NCI-H1417 treated with DMSO at 0.1 percent for 48 hours (cell line): Measurements from ENCODE around the gene TBC1D24.
"Not testable (repeated sequence)": the region's sequence is repeated elsewhere in the genome, so short reads cannot be mapped to it uniquely, and the experiment has no call there.

Experiments used
- DNase-seq: peaks from one replicate; lab custom pipeline; 2025; lab: John Stamatoyannopoulos, UW

The TBC1D24 gene

DNA sequence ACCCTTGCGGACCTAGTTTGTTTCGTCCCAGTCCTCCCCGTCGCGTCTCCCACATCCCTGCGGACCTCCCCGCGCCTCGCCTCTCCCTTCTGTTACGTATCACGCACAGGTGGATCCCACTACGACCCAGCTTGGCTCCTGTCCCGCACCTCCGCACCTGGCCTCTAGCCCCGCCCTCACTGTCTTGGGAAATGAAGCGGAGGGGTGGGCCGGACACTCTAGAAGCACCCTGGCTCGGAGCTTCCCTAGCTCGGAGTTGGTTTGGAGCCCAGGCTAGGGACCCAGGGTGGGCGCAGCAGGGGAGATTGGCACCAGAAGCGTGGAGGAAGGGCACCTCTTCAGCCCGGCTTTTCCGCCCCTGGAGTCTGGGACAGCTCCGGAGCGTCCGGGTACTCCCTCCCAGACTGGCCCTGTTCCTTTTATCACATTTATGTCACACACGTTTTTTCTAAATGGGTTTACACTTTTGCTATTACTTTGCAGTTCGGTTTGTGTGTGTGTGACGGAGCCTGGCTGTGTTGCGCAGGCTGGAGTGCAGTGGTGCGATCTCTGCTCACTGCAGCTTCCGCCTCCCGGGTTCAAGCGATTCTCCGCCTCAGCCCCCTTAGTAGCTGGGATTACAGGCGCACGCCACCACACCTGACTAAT, 57.7 kb downstream of the TBC1D24 start:
- DNase-seq = peak; percentile 1

DNA sequence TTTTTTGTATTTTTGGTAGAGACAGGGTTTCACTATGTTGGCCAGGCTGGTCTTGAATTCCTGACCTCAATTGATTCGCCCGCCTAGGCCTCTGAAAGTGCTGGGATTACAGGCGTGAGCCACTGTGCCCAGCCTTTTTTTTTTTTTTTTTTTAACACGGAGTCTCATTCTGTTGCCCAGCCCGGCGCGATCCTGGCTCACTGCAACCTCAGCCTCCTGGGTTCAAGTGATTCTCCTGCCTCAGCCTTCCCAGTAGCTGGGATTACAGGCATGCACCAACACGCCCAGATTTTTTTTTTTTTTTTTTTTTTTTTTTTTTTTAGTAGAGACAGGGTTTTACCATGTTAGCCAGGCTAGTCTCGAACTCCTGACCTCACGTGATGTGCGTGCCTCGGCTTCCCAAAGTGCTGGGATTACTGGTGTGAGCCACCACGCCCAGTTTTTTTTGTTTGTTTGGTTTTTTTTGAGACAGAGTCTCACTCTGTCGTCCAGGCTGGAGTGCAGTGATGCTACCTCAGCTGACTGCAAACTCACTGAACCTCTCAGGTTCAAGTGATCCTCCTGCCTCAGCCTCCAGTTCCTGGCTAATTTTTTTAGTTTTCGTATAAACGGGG, 58.3 kb downstream of the TBC1D24 start:
- not testable (repeated sequence) for DNase-seq

DNA sequence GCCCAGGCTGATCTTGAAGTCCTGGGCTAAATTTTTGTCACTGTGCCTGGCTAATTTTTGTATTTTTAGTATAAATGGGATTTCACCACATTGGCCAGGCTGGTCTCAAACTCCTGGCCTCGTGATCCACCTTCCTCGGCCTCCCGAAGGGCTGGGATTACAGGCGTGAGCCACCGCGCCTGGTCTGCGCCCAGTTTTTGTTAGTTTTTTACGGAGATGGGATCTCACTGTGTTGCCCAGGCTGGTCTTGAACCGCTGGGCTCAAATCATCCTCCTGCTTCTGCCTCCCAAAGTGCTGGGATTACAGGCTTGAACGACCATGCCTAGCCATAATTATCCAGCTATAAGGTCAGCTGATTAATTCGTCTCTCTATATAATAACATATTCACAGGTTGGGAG, 59.0 kb downstream of the TBC1D24 start:
- no peak for DNase-seq

- not testable (repeated sequence) for DNase-seq
Observed at GRCh38 chr16:2534335-2534734, 59.4 kb downstream of the TBC1D24 start.

DNA sequence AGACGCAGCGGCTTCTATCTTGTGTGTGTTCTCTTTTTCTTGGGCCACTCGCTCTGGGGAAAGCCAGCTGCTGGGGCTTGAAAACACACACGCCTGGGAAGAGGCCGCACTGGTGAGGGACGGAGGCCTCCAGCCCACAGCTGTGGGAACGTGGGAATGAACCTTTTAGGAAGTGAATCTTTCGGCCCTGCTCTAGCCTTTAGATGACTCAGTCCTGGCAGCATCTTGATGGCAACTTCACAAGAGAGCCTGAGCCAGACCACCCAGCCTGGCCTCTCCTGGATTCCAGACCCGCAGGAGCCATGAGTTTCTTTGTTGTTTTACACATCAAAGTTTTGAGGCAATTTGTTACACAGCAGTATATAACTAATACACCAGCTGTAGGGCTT, 60.7 kb downstream of the TBC1D24 start:
- DNase-seq = no peak

- peak; percentile 78 for DNase-seq
Observed at GRCh38 chr16:2537451-2538379, 62.8 kb downstream of the TBC1D24 start, which contains the start of gene PDPK1. Gene PDPK1, plus strand, starts transcription at chr16:2538021. Its CDS starts 92 bp downstream, at chr16:2538113.

GRCh38 chr16:2539192-2539844, 64.4 kb downstream of the TBC1D24 start:
- DNase-seq = not testable (repeated sequence)

DNA sequence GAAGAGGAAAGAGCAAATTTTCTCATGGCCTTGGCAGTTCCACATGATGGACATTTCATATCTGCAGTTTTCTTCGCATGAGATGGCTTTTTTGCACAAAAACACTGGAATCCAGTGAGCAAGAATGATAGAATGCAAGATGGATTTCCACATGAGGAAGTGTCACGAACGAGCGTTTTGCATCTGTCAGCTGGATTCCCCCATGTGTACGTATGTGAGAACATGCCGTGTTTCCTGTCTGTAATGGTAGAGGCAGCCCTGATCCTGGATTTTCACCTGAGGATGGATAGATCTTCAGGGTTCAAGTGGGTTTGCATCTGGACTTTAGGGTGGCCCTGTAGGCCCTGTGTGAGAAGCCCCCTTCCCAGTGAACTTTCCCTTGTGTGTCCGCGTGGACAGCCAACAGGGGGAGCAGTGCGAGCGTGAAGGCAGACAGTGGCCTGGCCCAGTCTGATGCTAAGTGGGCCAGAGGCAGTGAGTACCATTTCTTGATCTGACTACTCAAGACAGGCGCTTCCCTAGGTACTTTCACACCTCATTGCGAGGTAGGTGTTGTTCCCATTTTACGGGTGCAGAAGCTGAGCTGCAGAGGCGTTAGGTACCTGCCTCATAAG, 65.0 kb downstream of the TBC1D24 start:
- not testable (repeated sequence) for DNase-seq

DNA sequence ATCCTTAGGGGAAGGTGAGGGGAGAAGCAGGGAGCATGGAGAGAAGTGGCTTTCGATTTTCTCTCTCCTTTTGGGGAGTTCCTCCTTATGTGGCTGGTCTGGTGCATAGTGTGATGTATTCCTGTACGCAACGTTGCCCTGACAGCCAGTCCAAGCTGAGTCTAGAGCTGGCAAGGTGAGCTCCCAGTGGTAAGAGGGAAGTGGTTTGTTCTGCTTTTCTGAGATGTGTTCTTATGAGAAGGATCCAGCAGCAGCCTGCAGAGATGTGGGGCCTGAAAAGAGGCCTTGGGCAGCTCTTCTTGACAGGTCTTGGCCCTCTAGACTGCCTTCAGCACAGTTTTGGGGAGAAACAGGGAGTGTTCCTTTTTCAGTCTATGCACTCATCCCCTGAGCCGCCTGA, 66.0 kb downstream of the TBC1D24 start:
- DNase-seq = not testable (repeated sequence)

DNA sequence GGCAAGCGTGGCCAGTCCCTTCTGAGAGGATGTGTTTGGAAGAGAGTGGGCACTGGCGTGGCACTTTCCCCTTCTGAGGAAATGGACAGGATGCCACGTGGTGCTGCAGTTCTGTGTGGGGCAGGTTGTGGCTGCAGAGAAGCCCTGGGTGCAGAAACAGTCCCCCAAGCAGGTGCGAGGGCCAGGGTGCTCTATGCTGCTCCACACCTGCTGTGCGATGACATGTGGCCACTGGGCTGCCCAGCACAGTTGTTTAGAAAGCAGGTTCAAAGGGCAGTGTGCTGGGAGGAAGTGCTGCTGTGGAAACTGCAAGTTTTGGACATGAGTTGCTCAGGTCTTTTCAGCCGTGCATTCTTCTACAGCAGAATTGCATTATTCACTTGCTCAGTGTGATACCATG, 66.5 kb downstream of the TBC1D24 start:
- not testable (repeated sequence) for DNase-seq

DNA sequence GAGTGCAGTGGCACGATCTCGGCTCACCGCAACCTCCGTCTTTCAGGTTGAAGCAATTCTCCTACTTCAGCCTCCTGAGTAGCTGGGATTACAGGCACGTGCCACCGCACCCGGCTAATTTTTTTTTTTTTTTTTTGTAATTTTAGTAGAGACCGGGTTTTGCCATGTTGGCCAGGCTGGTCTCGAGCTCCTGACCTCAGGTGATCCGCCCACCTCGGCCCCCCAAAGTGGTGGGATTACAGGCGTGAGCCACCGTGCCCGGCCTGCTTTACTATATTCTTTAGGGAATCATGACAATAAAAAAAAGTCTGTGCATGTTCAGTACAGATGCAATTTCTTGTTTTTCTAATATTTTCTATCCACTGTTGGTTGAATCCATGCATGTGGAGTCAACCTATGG, 68.8 kb downstream of the TBC1D24 start:
- not testable (repeated sequence) for DNase-seq

GRCh38 chr16:2550283-2550878, 75.5 kb downstream of the TBC1D24 start:
- DNase-seq = not testable (repeated sequence)

DNA sequence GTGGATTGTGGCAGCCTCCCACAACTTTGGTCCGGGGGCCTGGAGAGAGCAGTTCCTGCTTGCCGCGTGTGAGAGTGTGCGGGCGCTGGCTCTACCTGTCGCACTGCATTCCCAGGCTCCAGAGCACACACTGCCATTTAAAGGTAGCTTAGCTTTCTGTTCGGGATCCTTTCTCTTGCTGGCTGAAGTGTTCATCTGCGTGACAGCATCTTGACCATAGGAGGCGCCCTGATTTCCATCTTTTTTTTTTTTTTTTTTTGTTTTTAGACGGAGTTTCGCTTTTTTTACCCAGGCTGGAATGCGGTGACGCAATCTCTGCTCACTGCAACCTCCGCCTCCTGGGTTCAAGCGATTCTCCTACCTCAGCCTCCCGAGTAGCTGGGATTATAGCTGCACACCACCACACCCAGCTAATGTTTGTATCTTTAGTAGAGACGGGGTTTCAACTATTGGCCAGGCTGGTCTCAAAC, 76.5 kb downstream of the TBC1D24 start:
- not testable (repeated sequence) for DNase-seq

DNA sequence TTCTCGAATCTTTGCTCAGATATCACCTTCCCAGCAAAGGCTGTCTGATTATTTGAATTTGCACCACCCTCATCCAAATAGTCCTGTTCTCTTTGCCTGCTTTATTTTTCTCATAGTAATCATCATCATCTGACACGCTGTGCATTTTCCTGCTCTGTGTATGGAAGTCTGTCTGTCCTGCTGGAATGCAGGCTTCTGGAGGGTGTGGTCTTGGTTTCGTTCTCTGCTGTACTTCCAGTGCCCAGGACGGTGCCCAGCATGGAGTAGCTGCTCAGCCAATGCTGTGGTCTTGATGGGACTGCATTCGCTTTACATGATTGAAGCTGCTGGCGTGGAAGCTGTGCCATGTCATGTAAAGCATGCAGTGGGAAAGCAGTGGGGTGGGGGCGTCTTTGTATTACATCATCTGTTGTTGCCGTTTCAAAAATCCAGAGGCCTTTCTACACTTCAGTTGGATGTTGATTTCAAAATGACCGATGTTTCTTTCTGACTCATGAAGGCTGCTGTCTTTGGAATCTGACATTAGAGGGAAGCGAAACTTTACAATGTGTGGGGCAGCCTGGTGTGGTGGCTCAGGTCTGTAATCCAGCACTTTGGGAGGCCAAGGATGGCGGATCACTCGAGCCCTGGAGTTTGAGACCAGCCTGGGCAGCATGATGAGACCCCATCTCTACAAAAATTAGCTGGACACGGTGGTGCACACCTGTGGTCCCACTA, 79.9 kb downstream of the TBC1D24 start:
- DNase-seq = not testable (repeated sequence)
